ENCODE measurements around the gene ALDH3B2.

ALDH3B2 gene

GRCh38 chr11:67632982-67633755, 41.3 kb downstream of the ALDH3B2 start:
- Histone ChIP-seq H3K4me1 (ENCODE audit: control insufficient read depth, insufficient read depth, low read length) (peaks cover 8% of the 10 kb centered on the region), H3K27ac (ENCODE audit: low read length) (no peak overlapping the region), H3K27me3 (ENCODE audit: control insufficient read depth, insufficient read depth, low read length) (no peaks in the 10 kb centered on the region), H3K36me3 (ENCODE audit: control insufficient read depth, insufficient read depth, low read length) (no peaks in the 10 kb centered on the region), H3K9me3 (ENCODE audit: control insufficient read depth, insufficient read depth, low read length) (no peaks in the 10 kb centered on the region), H3K4me3 (ENCODE audit: low read length) (no peak overlapping the region)
- no peak for DNase-seq (ENCODE audit: low read depth, low spot score)
- no CpG with 5 or more reads among the region's 30 CpGs for WGBS (ENCODE audit: insufficient coverage, insufficient read length)

- H3K4me3 ChIP-seq (ENCODE audit: low read length) = no peak overlapping the region
- H3K36me3 ChIP-seq (ENCODE audit: control insufficient read depth, insufficient read depth, low read length) = no peaks in the 10 kb centered on the region
- H3K27me3 ChIP-seq (ENCODE audit: control insufficient read depth, insufficient read depth, low read length) = no peaks in the 10 kb centered on the region
- DNase-seq (ENCODE audit: low read depth, low spot score) = no peak
- no CpG with 5 or more reads among the region's 12 CpGs for WGBS (ENCODE audit: insufficient coverage, insufficient read length)
- H3K9me3 ChIP-seq (ENCODE audit: control insufficient read depth, insufficient read depth, low read length) = no peaks in the 10 kb centered on the region
- no peak overlapping the region for H3K27ac ChIP-seq (ENCODE audit: low read length)
- peaks cover 8% of the 10 kb centered on the region for H3K4me1 ChIP-seq (ENCODE audit: control insufficient read depth, insufficient read depth, low read length)
Measured at GRCh38 chr11:67632175-67632981, 42.0 kb downstream of the ALDH3B2 start.

DNA sequence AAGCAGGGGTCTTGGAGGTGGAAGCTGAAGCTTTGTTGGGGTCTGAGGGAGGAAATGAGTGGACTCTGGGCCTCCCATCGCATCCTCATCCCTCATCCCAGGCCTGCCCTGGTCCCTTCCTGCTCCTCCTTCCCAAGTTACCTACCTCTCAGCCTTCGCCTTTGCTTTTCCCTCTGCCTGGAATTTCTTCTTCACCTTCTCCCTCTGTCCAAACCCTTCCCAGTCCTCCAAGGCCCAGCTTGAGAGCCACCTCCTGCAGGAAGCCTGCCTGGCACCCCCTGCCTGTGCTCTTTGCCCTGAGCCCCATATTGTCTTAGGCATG, 42.6 kb downstream of the ALDH3B2 start:
- no peak for DNase-seq (ENCODE audit: low read depth, low spot score)
- Histone ChIP-seq H3K36me3 (ENCODE audit: control insufficient read depth, insufficient read depth, low read length) (no peaks in the 10 kb centered on the region), H3K4me1 (ENCODE audit: control insufficient read depth, insufficient read depth, low read length) (peaks cover 8% of the 10 kb centered on the region), H3K27ac (ENCODE audit: low read length) (no peak overlapping the region), H3K4me3 (ENCODE audit: low read length) (no peak overlapping the region), H3K9me3 (ENCODE audit: control insufficient read depth, insufficient read depth, low read length) (no peaks in the 10 kb centered on the region), H3K27me3 (ENCODE audit: control insufficient read depth, insufficient read depth, low read length) (no peaks in the 10 kb centered on the region)
- no CpG with 5 or more reads among the region's 2 CpGs for WGBS (ENCODE audit: insufficient coverage, insufficient read length)

- no peaks in the 10 kb centered on the region for H3K36me3 ChIP-seq (ENCODE audit: control insufficient read depth, insufficient read depth, low read length)
- H3K27me3 ChIP-seq (ENCODE audit: control insufficient read depth, insufficient read depth, low read length) = no peaks in the 10 kb centered on the region
- H3K27ac ChIP-seq (ENCODE audit: low read length) = no peak overlapping the region
- H3K4me1 ChIP-seq (ENCODE audit: control insufficient read depth, insufficient read depth, low read length) = peaks cover 8% of the 10 kb centered on the region
- H3K9me3 ChIP-seq (ENCODE audit: control insufficient read depth, insufficient read depth, low read length) = no peaks in the 10 kb centered on the region
- no peak overlapping the region for H3K4me3 ChIP-seq (ENCODE audit: low read length)
- no peak for DNase-seq (ENCODE audit: low read depth, low spot score)
- no CpG with 5 or more reads among the region's 7 CpGs for whole genome bisulfite sequencing (ENCODE audit: insufficient coverage, insufficient read length)
Measured at GRCh38 chr11:67631411-67631810, 43.0 kb downstream of the ALDH3B2 start.

DNA sequence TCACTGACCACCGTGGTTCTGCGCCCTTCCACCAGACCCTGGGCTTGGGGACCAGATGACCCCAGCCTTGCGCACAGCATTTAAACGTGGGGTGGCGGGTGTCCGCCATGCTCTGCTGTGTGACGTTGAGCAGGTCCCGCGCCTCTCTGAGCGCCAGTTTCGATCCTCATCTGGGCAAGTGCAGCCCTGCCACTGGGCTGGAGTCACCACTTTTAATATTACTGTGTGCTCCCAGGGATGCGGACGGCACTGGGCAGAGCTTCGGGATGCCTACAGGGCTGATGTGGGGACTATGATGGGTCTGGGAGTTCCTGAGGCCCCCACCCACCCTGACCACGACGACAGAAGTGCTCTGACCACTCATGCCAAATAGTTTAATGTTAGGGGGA, 43.5 kb downstream of the ALDH3B2 start:
- Histone ChIP-seq H3K27ac (ENCODE audit: low read length) (no peak overlapping the region), H3K4me3 (ENCODE audit: low read length) (peak overlapping the region; percentile 67; the same call in 1 of the 2 replicates), H3K27me3 (ENCODE audit: control insufficient read depth, insufficient read depth, low read length) (no peaks in the 10 kb centered on the region), H3K9me3 (ENCODE audit: control insufficient read depth, insufficient read depth, low read length) (no peaks in the 10 kb centered on the region), H3K36me3 (ENCODE audit: control insufficient read depth, insufficient read depth, low read length) (no peaks in the 10 kb centered on the region), H3K4me1 (ENCODE audit: control insufficient read depth, insufficient read depth, low read length) (peaks cover 8% of the 10 kb centered on the region)
- no peak for DNase-seq (ENCODE audit: low read depth, low spot score)
- WGBS (ENCODE audit: insufficient coverage, insufficient read length) = no CpG with 5 or more reads among the region's 16 CpGs

GRCh38 chr11:67630228-67630942, 44.0 kb downstream of the ALDH3B2 start:
- Histone ChIP-seq H3K4me3 (ENCODE audit: low read length) (peak overlapping the region; percentile 67; the same call in 1 of the 2 replicates), H3K36me3 (ENCODE audit: control insufficient read depth, insufficient read depth, low read length) (no peaks in the 10 kb centered on the region), H3K9me3 (ENCODE audit: control insufficient read depth, insufficient read depth, low read length) (no peaks in the 10 kb centered on the region), H3K4me1 (ENCODE audit: control insufficient read depth, insufficient read depth, low read length) (peaks cover 8% of the 10 kb centered on the region), H3K27ac (ENCODE audit: low read length) (no peak overlapping the region), H3K27me3 (ENCODE audit: control insufficient read depth, insufficient read depth, low read length) (no peaks in the 10 kb centered on the region)
- no peak for DNase-seq (ENCODE audit: low read depth, low spot score)
- WGBS (ENCODE audit: insufficient coverage, insufficient read length) = no CpG with 5 or more reads among the region's 70 CpGs

DNA sequence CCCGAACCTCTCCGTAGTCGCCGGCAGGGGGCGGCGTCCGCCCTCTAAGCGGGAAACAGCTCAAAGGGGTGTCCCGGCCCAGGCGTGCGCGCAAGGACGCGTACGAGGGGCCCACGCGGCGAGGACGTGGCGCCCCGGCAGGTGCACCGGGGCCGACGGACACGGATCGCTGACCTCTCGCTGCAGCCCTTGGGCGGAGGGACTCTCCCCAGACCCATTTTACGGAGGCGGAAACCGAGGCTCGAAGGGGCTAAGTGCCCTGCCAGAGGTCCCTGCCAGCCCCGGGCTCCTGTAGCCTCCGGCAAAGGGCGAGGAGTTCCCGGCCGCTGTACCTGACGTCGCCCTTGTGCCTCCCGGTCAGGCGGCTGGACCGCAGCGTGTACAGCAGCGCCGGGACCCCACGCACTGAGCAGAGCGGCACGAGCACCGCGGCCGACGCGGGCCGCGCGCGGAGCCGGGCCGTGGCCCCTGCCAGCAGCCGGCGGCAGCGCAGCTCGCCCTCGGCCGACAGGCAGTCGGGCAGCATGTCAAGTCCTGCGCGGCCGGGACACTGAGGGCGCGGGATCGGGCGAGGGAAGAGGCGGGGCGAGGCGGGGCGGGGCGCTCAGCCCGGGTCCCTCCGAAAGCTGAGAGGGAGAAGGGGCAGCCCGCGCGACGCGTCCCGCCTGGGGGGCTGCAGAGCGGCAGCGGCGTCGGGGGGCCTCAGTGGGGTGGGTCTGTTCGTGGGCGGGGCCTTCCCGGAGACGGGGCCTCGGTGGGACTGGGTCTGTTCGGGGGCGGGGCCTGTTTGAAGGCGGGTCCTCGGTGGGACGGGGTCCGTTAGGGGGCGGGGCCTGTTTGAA, 44.8 kb downstream of the ALDH3B2 start, which contains the start of gene NUDT8:
Gene NUDT8, minus strand, starts transcription at position 552 of the 842 bp plus-strand sequence. Its CDS starts 26 bp downstream, at position 526.
- Histone ChIP-seq H3K4me1 (ENCODE audit: control insufficient read depth, insufficient read depth, low read length) (peaks cover 8% of the 10 kb centered on the region), H3K27me3 (ENCODE audit: control insufficient read depth, insufficient read depth, low read length) (no peaks in the 10 kb centered on the region), H3K27ac (ENCODE audit: low read length) (no peak within 1 kb of the TSS), H3K9me3 (ENCODE audit: control insufficient read depth, insufficient read depth, low read length) (no peaks in the 10 kb centered on the region), H3K36me3 (ENCODE audit: control insufficient read depth, insufficient read depth, low read length) (no peaks in the 10 kb centered on the region), H3K4me3 (ENCODE audit: low read length) (peak within 1 kb of the TSS; percentile 67; the same call in 1 of the 2 replicates)
- DNase-seq (ENCODE audit: low read depth, low spot score) = no peak
- no CpG with 5 or more reads among the region's 102 CpGs for WGBS (ENCODE audit: insufficient coverage, insufficient read length)

DNA sequence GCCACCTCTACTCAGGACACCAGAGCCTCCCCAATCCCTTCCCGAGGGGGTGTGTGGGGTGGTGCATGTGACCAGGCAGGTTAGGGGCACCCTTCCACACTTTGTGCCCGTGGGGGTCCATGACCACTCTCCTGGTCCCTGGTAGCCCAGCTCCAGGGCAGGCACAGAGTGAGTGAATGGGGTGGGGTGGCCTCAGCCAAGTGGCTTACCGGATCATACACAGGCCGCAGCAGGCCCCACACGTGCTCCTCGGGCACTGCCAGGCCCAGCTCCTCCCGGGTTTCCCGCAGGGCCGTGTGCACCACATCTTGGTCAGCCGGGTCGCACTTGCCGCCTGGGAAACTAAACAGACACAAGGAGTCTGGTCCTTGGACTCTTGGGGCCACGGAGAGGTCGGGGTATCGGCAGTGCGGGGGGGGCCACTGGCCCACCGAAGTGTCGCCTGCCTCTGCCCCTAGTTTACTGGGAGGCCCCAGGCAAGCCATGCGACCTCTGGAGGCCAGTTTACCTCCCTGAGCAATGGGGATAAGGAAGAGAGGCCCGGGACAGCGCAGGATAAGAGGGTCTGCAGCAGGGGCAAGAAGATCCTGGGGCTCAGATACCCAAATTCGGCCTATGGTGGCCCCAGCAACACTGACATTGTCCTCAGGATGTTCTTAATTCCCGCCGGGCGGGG, 45.6 kb downstream of the ALDH3B2 start:
- no peaks in the 10 kb centered on the region for H3K27me3 ChIP-seq (ENCODE audit: control insufficient read depth, insufficient read depth, low read length)
- no peaks in the 10 kb centered on the region for H3K36me3 ChIP-seq (ENCODE audit: control insufficient read depth, insufficient read depth, low read length)
- no peak overlapping the region for H3K4me3 ChIP-seq (ENCODE audit: low read length)
- H3K27ac ChIP-seq (ENCODE audit: low read length) = no peak overlapping the region
- no peak for DNase-seq (ENCODE audit: low read depth, low spot score)
- peaks cover 8% of the 10 kb centered on the region for H3K4me1 ChIP-seq (ENCODE audit: control insufficient read depth, insufficient read depth, low read length)
- H3K9me3 ChIP-seq (ENCODE audit: control insufficient read depth, insufficient read depth, low read length) = no peaks in the 10 kb centered on the region
- WGBS (ENCODE audit: insufficient coverage, insufficient read length) = no CpG with 5 or more reads among the region's 25 CpGs

DNA sequence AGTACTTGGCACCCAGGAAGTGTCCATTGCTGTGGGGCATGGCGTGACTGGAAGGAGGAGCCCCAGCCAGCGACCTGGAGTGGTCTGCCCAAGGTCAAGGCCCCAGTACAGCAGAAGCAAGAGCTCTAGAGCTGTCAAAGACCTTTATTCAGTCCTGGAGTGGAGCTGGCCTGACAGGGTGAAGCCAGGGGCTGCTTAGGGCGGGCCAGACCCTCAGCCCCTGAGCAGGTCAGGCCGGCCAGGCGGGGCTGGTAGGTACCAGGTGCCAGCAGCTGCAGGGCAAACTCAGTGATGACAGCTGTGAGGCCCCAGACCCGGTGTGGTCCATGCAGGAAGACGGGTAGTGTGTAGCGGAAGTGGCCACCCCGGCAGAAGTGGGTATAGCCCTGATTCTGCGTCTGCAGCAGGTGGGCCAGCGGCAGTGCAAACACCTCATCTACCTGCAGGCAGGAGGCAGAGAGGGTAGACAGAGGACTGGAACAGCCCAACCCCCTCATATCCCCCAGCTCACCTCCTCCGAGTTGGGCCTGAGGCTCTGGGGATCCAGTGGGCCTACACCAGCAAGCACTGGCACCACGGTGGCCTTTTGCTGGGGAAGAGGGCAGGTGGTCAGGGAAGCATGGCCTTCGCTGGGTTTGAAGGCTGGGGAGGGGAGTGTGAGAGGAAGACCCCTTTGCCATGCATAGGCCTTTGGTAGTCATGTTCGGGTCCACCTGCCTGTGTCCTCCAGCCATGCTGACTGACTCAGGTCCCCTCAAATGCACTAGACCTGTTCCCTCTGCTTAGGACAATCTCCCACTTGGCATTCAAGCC, 46.4 kb downstream of the ALDH3B2 start:
- WGBS (ENCODE audit: insufficient coverage, insufficient read length) = no CpG with 5 or more reads among the region's 15 CpGs
- Histone ChIP-seq H3K27me3 (ENCODE audit: control insufficient read depth, insufficient read depth, low read length) (no peaks in the 10 kb centered on the region), H3K4me3 (ENCODE audit: low read length) (no peak overlapping the region), H3K4me1 (ENCODE audit: control insufficient read depth, insufficient read depth, low read length) (peaks cover 8% of the 10 kb centered on the region), H3K9me3 (ENCODE audit: control insufficient read depth, insufficient read depth, low read length) (no peaks in the 10 kb centered on the region), H3K27ac (ENCODE audit: low read length) (no peak overlapping the region), H3K36me3 (ENCODE audit: control insufficient read depth, insufficient read depth, low read length) (no peaks in the 10 kb centered on the region)
- DNase-seq (ENCODE audit: low read depth, low spot score) = no peak
